GM19193 (cell line): ENCODE data around the gene EVC2.

Experiments used
- POLR2A ChIP-seq: IDR thresholded peaks from 4 replicates; pipeline ENCODE4 v1.6.1; 2011; ENCODE audit not compliant: insufficient read depth, insufficient read length; ENCODE audit errors: extremely low read depth

EVC2 gene

GRCh38 chr4:5708449-5709206, at the start of gene EVC2:
TSS of gene EVC2 (minus strand) at chr4:5708559. CDS start at chr4:5708513, 46 bp downstream.
- no peak for TF ChIP-seq POLR2A

- TF ChIP-seq POLR2A = no peak
These were observed 49.6 kb upstream of the EVC2 start for GRCh38 chr4:5757954-5758353.

- no peak for TF ChIP-seq POLR2A
These were observed 49.2 kb upstream of the EVC2 start for GRCh38 chr4:5757536-5757935.

GRCh38 chr4:5757091-5757490, 48.7 kb upstream of the EVC2 start:
- no peak for TF ChIP-seq POLR2A

- TF ChIP-seq POLR2A = no peak
These were observed 47.9 kb upstream of the EVC2 start for GRCh38 chr4:5756271-5756670.

- TF ChIP-seq POLR2A = no peak
These were observed 47.3 kb upstream of the EVC2 start for GRCh38 chr4:5755679-5756078.

- no peak for TF ChIP-seq POLR2A
These were observed 46.8 kb upstream of the EVC2 start for GRCh38 chr4:5755161-5755560.

GRCh38 chr4:5754529-5754881, 46.1 kb upstream of the EVC2 start:
- no peak for TF ChIP-seq POLR2A

GRCh38 chr4:5753766-5754528, 45.6 kb upstream of the EVC2 start:
- TF ChIP-seq POLR2A = no peak

- TF ChIP-seq POLR2A = no peak
These were observed 45.0 kb upstream of the EVC2 start for GRCh38 chr4:5753366-5753765.

- TF ChIP-seq POLR2A = no peak
These were observed 44.2 kb upstream of the EVC2 start for GRCh38 chr4:5752376-5753184.

GRCh38 chr4:5751666-5752375, 43.5 kb upstream of the EVC2 start:
- no peak for TF ChIP-seq POLR2A

GRCh38 chr4:5750946-5751665, 42.7 kb upstream of the EVC2 start:
- no peak for TF ChIP-seq POLR2A

- TF ChIP-seq POLR2A = no peak
These were observed 41.9 kb upstream of the EVC2 start for GRCh38 chr4:5750052-5750945.

GRCh38 chr4:5749568-5749967, 41.2 kb upstream of the EVC2 start:
- TF ChIP-seq POLR2A = no peak
